ENCODE measurements around the gene FRYL. TPM values are rescaled to one million over a fixed set of nuclear protein-coding genes. Genes with fewer than 3 reads are reported as not detected.
"Not testable (repeated sequence)": the region's sequence is repeated elsewhere in the genome, so short reads cannot be mapped to it uniquely, and the experiment has no call there.

FRYL gene
- polyA plus RNA-seq, 1 donor from 2014 or later, result 64.0 TPM

- Histone ChIP-seq H3K9ac (ENCODE audit: low read length) (no peak overlapping the region), H2AFZ (ENCODE audit: low read depth, low read length) (no peak overlapping the region), H3K27me3 (ENCODE audit: insufficient read depth, low read depth, low read length) (no peaks in the 10 kb centered on the region), H3K9me3 (ENCODE audit: low read length) (no peaks in the 10 kb centered on the region), H3K4me3 (ENCODE audit: low read length) (no peak overlapping the region), H3K27ac (ENCODE audit: low read length) (no peak overlapping the region), H3K9me2 (ENCODE audit: insufficient read depth, low read length) (no peaks in the 10 kb centered on the region), H3K36me3 (ENCODE audit: insufficient read depth, low read length) (no peaks in the 10 kb centered on the region), H3F3A (ENCODE audit: insufficient read depth, low read length, poor library complexity, severe bottlenecking) (no peaks in the 10 kb centered on the region), H3K79me2 (replicated peaks; ENCODE audit: insufficient read depth, low read length) (peaks cover 18% of the 10 kb centered on the region), H3K4me2 (ENCODE audit: low read length) (no peak overlapping the region), H4K20me1 (ENCODE audit: insufficient read depth) (no peaks in the 10 kb centered on the region)
- no peak for TF ChIP-seq CTCF (IDR thresholded peaks at IDR 0.05; ENCODE audit: poor library complexity, severe bottlenecking)
- no peak for TF ChIP-seq SMC3 (conservative IDR thresholded peaks at IDR 0.05; ENCODE audit: poor library complexity)
- no peak for TF ChIP-seq EP300 (conservative IDR thresholded peaks at IDR 0.05; ENCODE audit: poor library complexity, severe bottlenecking)
- TF ChIP-seq TAF1 (IDR thresholded peaks at IDR 0.05; ENCODE audit: low read depth), result no peak
- no peak for TF ChIP-seq EZH2 (IDR thresholded peaks at IDR 0.05; ENCODE audit: borderline replicate concordance, insufficient read depth, low read length, poor library complexity, severe bottlenecking)
- no peak for TF ChIP-seq RAD21 (conservative IDR thresholded peaks at IDR 0.05)
- TF ChIP-seq MXI1 (conservative IDR thresholded peaks at IDR 0.05; ENCODE audit: poor library complexity, severe bottlenecking), result no peak
- TF ChIP-seq REST (IDR thresholded peaks at IDR 0.05; ENCODE audit: borderline replicate concordance), result no peak
Observed at GRCh38 chr4:48640225-48640624, 139.9 kb downstream of the FRYL start.

- Histone ChIP-seq H3K9ac (ENCODE audit: low read length) (no peak overlapping the region), H3F3A (ENCODE audit: insufficient read depth, low read length, poor library complexity, severe bottlenecking) (no peaks in the 10 kb centered on the region), H3K4me2 (ENCODE audit: low read length) (no peak overlapping the region), H2AFZ (ENCODE audit: low read depth, low read length) (no peak overlapping the region), H3K79me2 (replicated peaks; ENCODE audit: insufficient read depth, low read length) (peaks cover 17% of the 10 kb centered on the region), H4K20me1 (ENCODE audit: insufficient read depth) (no peaks in the 10 kb centered on the region), H3K9me2 (ENCODE audit: insufficient read depth, low read length) (no peaks in the 10 kb centered on the region), H3K36me3 (ENCODE audit: insufficient read depth, low read length) (no peaks in the 10 kb centered on the region), H3K9me3 (ENCODE audit: low read length) (no peaks in the 10 kb centered on the region), H3K27me3 (ENCODE audit: insufficient read depth, low read depth, low read length) (no peaks in the 10 kb centered on the region), H3K27ac (ENCODE audit: low read length) (no peak overlapping the region), H3K4me3 (ENCODE audit: low read length) (no peak overlapping the region)
- TF ChIP-seq CTCF (IDR thresholded peaks at IDR 0.05; ENCODE audit: poor library complexity, severe bottlenecking), result no peak
- TF ChIP-seq SMC3 (conservative IDR thresholded peaks at IDR 0.05; ENCODE audit: poor library complexity), result no peak
- no peak for TF ChIP-seq MXI1 (conservative IDR thresholded peaks at IDR 0.05; ENCODE audit: poor library complexity, severe bottlenecking)
- no peak for TF ChIP-seq TAF1 (IDR thresholded peaks at IDR 0.05; ENCODE audit: low read depth)
- no peak for TF ChIP-seq POLR2AphosphoS5 (IDR thresholded peaks at IDR 0.05)
- TF ChIP-seq EZH2 (IDR thresholded peaks at IDR 0.05; ENCODE audit: borderline replicate concordance, insufficient read depth, low read length, poor library complexity, severe bottlenecking), result no peak
- no peak for TF ChIP-seq REST (IDR thresholded peaks at IDR 0.05; ENCODE audit: borderline replicate concordance)
- no peak for TF ChIP-seq EP300 (conservative IDR thresholded peaks at IDR 0.05; ENCODE audit: poor library complexity, severe bottlenecking)
- no peak for TF ChIP-seq RAD21 (conservative IDR thresholded peaks at IDR 0.05)
Observed at GRCh38 chr4:48639807-48640206, 140.3 kb downstream of the FRYL start.

GRCh38 chr4:48638586-48638985 lies 141.5 kb downstream of the FRYL start:
- H3K9me2 ChIP-seq (ENCODE audit: insufficient read depth, low read length); H3K36me3 ChIP-seq (ENCODE audit: insufficient read depth, low read length); H2AFZ ChIP-seq (ENCODE audit: low read depth, low read length); H3K27me3 ChIP-seq (ENCODE audit: insufficient read depth, low read depth, low read length); H3K9me3 ChIP-seq (ENCODE audit: low read length); H4K20me1 ChIP-seq (ENCODE audit: insufficient read depth); H3F3A ChIP-seq (ENCODE audit: insufficient read depth, low read length, poor library complexity, severe bottlenecking); H3K4me2 ChIP-seq (ENCODE audit: low read length); H3K4me3 ChIP-seq (ENCODE audit: low read length); H3K27ac ChIP-seq (ENCODE audit: low read length); H3K9ac ChIP-seq (ENCODE audit: low read length): not testable (repeated sequence)
- peaks cover 13% of the 10 kb centered on the region for H3K79me2 ChIP-seq (replicated peaks; ENCODE audit: insufficient read depth, low read length)
